Uterus (tissue), 4 donors: ENCODE measurements around the gene NREP. TPM values are rescaled to one million over a fixed set of nuclear protein-coding genes. Genes with fewer than 3 reads are reported as not detected.
A peak's percentile ranks its signal among the peaks of the same experiment; 100 is the strongest.

Experiments used
- DNase-seq, 2 donors: peaks; one replicate each; pipeline ENCODE4 v3.0.0-alpha.2; 2019 to 2020
- H3K27ac ChIP-seq, 2 donors: fragments of 200-600 bp; sonication (generic); 1 replicate in 1 of 2; 2 replicates in 1 of 2; pipeline ENCODE4 v1.5.1; 2016 to 2018
- H3K27me3 ChIP-seq, 2 donors: fragments of 200-600 bp; sonication (generic); one replicate each; pipeline ENCODE4 v1.5.1; 2018 to 2019; ENCODE audit warnings: control low read depth in 1 of 2
- H3K36me3 ChIP-seq, 2 donors: fragments of 200-600 bp; sonication (generic); one replicate each; pipeline ENCODE4 v1.5.1; 2019; ENCODE audit warnings: control low read depth in 1 of 2
- H3K4me1 ChIP-seq, 2 donors: fragments of 200-600 bp; sonication (generic); one replicate each; pipeline ENCODE4 v1.5.1; 2018 to 2019; ENCODE audit warnings: control low read depth in 1 of 2
- H3K4me3 ChIP-seq, 2 donors: fragments of 200-600 bp; sonication (generic); 1 replicate in 1 of 2; 2 replicates in 1 of 2; pipeline ENCODE4 v1.5.1; 2018 to 2019; ENCODE audit warnings: mild to moderate bottlenecking in 1 of 2
- H3K9me3 ChIP-seq, 2 donors: fragments of 200-600 bp; sonication (generic); one replicate each; pipeline ENCODE4 v1.5.1; 2019; ENCODE audit warnings: control low read depth in 1 of 2
- POLR2A ChIP-seq, 2 donors: fragments of 450-650 bp; IDR thresholded peaks; one replicate each; pipeline ENCODE4 v1.6.1; 2016; ENCODE audit warnings: antibody characterized with exemption in 2 of 2, mild to moderate bottlenecking in 1 of 2, moderate library complexity in 1 of 2
- intact Hi-C: fragments of 100-400 bp; cut with DNase I; formaldehyde crosslinking; loops from one replicate; pipeline ENCODE4 v1.15.1; 2023; ENCODE audit warnings: low total_unique reads
- total RNA-seq, 4 donors: library from RNA; depleted of rRNA in 3 of 4; stranded (reverse); fragments of >200 nt in 3 of 4; gene quantifications; one replicate each; pipeline versions ENCODE4 v1.1.0 to v1.2.4, GENCODE V29; 2014 to 2023
- TF ChIP-seq, protein P1 (sequence below), 4 experiments: fragments of 200-600 bp in 2 of 4; fragments of 450-650 bp in 2 of 4; sonication (generic) in 2 of 4; IDR thresholded peaks; one replicate each; pipeline ENCODE4 v1.5.1; 2016 to 2019; ENCODE audit warnings: antibody characterized with exemption in 4 of 4, mild to moderate bottlenecking in 2 of 4, moderate library complexity in 1 of 4
- donor health status: DM: yes; HTN: yes; CAD: no.

NREP gene
- total RNA-seq, 4 donors from 2014 or later: 21.4 to 779 (median 52.6) TPM

DNA sequence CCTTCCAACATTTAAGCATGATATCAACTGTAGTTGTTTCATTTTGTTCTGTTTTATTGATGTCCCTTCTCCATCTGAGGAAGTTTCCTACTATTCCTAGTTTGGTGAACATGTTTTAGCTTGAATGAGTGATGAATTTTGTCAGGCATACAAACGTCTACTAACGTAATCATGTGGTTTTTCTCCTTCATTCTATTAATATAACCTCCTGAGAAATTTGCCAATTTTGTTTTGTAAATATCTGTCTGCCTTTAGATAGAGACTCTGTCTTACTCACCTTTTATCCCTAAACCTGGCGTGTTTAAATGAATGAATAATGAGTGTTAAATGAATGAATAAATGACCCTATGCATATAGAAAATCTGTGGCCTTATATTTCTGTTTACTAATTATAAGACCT, 26.5 kb upstream of the NREP start:
- DNase-seq: no peak
- intact Hi-C loops: no loop called here

DNA sequence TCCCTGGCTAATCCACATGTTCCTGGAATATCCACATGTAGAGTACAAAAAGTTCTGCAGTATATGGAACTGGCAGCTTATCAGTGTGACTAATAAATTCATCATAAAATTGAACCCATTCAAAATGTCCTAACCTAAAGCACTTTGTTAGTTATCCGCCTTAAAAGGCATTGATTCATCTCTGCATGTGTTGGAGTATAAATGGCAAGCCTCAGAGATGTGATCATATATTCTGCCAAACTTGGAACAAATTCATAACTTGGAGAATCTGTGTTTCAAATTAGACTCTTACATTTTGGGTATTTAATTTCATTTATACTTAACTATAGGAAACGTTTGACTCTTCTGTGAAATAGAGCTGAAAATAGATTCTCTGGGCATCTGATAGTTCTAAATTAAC, 25.2 kb upstream of the NREP start:
- DNase-seq: no peak
- no peaks in the 10 kb centered on the region for H3K36me3 ChIP-seq
- H3K27me3 ChIP-seq: no peaks in the 10 kb centered on the region
- TF ChIP-seq, protein P1, sequence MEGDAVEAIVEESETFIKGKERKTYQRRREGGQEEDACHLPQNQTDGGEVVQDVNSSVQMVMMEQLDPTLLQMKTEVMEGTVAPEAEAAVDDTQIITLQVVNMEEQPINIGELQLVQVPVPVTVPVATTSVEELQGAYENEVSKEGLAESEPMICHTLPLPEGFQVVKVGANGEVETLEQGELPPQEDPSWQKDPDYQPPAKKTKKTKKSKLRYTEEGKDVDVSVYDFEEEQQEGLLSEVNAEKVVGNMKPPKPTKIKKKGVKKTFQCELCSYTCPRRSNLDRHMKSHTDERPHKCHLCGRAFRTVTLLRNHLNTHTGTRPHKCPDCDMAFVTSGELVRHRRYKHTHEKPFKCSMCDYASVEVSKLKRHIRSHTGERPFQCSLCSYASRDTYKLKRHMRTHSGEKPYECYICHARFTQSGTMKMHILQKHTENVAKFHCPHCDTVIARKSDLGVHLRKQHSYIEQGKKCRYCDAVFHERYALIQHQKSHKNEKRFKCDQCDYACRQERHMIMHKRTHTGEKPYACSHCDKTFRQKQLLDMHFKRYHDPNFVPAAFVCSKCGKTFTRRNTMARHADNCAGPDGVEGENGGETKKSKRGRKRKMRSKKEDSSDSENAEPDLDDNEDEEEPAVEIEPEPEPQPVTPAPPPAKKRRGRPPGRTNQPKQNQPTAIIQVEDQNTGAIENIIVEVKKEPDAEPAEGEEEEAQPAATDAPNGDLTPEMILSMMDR (IDR thresholded peaks at IDR 0.05): no peak
- TF ChIP-seq POLR2A (IDR thresholded peaks at IDR 0.05): no peak
- intact Hi-C loops: no loop called here
- H3K27ac ChIP-seq: no peak overlapping the region
- H3K4me1 ChIP-seq: no peaks in the 10 kb centered on the region
- H3K4me3 ChIP-seq: no peak overlapping the region
- no peaks in the 10 kb centered on the region for H3K9me3 ChIP-seq

More for the DNA sequence above, 26.5 kb upstream of the NREP start:
- no peaks in the 10 kb centered on the region for H3K27me3 ChIP-seq
- no peak for TF ChIP-seq POLR2A (IDR thresholded peaks at IDR 0.05)
- TF ChIP-seq, protein P1 (IDR thresholded peaks at IDR 0.05): no peak
- H3K9me3 ChIP-seq: no peaks in the 10 kb centered on the region
- no peak overlapping the region for H3K27ac ChIP-seq
- H3K4me1 ChIP-seq: no peaks in the 10 kb centered on the region
- no peak overlapping the region for H3K4me3 ChIP-seq
- no peaks in the 10 kb centered on the region for H3K36me3 ChIP-seq

DNA sequence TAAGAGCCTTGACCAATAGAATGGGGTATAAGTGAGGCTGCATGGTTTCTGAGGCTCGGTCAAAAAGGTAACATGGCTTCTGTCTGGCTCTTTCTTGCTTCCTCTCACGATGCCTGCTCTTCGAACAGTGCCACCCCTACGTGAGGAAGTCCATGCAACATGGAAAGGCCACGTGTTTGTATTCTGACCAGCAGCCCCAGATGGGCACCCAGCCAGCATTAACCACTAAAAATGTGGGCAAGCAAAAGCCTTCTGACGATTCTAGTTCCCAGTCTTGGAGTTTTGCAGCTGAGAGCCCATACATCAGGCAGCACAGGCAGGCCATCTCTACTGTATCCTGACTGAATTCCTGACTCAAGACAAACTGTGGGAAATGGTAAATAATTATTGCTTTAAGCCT, 24.2 kb upstream of the NREP start:
- DNase-seq: peak in 1 of 2 donors; percentile 17
- Histone ChIP-seq H3K4me1 (no peaks in the 10 kb centered on the region), H3K36me3 (no peaks in the 10 kb centered on the region), H3K27me3 (no peaks in the 10 kb centered on the region), H3K27ac (no peak overlapping the region), H3K9me3 (no peaks in the 10 kb centered on the region), H3K4me3 (no peak overlapping the region)
- intact Hi-C loops: no loop called here
- TF ChIP-seq POLR2A (IDR thresholded peaks at IDR 0.05): no peak
- TF ChIP-seq, protein P1 (IDR thresholded peaks at IDR 0.05): no peak

DNA sequence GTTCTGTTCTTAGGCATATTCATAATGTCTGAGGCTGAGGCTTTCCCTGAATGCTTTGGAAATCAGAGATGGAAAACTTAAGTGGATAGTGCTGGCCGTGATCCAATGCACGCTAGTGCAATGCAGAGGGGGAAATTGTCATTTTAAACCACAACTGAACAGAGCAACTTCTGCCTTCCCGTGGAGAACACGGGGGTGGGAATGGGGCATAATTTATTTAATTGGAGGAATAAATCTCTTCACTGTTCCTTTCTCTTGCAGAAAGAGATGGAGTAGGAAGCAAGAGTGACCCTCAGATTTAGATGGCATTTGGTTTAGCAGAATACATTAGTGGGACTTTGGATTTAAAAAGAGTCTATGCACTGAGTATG, 22.9 kb upstream of the NREP start:
- no peaks in the 10 kb centered on the region for H3K36me3 ChIP-seq
- H3K27me3 ChIP-seq: no peaks in the 10 kb centered on the region
- H3K27ac ChIP-seq: no peak overlapping the region
- H3K9me3 ChIP-seq: no peaks in the 10 kb centered on the region
- TF ChIP-seq POLR2A (IDR thresholded peaks at IDR 0.05): no peak
- TF ChIP-seq, protein P1 (IDR thresholded peaks at IDR 0.05): no peak
- H3K4me3 ChIP-seq: no peak overlapping the region
- intact Hi-C loops: no loop called here
- H3K4me1 ChIP-seq: no peaks in the 10 kb centered on the region
- DNase-seq: no peak

DNA sequence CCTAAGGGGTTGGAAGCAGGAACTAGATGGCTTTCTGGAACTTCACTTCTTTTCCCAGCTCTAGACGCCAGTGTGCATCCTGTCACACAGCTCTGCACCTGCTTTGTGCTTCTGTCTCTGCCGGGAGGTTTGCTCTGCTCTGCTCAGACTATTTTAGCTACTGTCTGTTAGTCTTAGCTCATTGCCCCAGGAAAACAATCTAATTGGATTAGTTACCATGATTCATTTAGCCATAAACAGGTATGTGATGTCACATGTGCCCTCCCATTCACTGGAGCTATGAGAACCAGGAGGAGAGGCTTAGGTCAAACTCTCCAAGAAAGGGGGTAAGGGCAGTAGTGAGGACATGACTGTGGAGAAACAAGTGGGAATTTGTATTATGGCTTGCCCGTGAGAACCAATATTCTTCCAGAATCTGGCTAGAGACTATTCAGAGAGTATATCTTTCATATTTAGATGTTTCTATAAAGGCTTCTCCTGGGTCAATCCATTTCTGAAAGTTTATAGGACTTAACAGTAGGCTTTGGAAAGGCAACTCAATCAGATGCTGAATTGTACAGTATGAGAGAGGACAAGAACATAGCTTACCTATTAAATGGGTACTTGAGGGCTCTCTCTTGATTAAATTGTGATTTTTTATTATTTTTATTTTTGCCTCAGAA, 22.4 kb upstream of the NREP start:
- H3K36me3 ChIP-seq: no peaks in the 10 kb centered on the region
- H3K9me3 ChIP-seq: no peaks in the 10 kb centered on the region
- DNase-seq: no peak
- TF ChIP-seq, protein P1 (IDR thresholded peaks at IDR 0.05): no peak
- no peak for TF ChIP-seq POLR2A (IDR thresholded peaks at IDR 0.05)
- intact Hi-C loops: no loop called here
- no peaks in the 10 kb centered on the region for H3K4me1 ChIP-seq
- H3K4me3 ChIP-seq: no peak overlapping the region
- H3K27me3 ChIP-seq: no peaks in the 10 kb centered on the region
- no peak overlapping the region for H3K27ac ChIP-seq
